Endothelial cell of umbilical vein (primary cell): Measurements from ENCODE around the gene SRSF2. TPM values are rescaled to one million over a fixed set of nuclear protein-coding genes. Genes with fewer than 3 reads are reported as not detected.
"Not testable (repeated sequence)": the region's sequence is repeated elsewhere in the genome, so short reads cannot be mapped to it uniquely, and the experiment has no call there.

ENCODE experiments used
- BruUV-seq: library from RNA; stranded (reverse); fragments of 400-500 nt; replicated peaks from 2 replicates; lab custom pipeline; 2021; lab: Mats Ljungman, UMichigan
- CTCF ChIA-PET: fragments of 300-600, 350-600 bp; sonication (Branson Sonifier 250); formaldehyde crosslinking; loops from one replicate; lab custom pipeline; 2021; ENCODE audit warnings: antibody characterized with exemption, inconsistent platforms; lab: Charles Lee
- POLR2A ChIA-PET: fragments of 300-600, 350-600 bp; sonication (Branson Sonifier 250); formaldehyde crosslinking; loops from one replicate; lab custom pipeline; 2021; ENCODE audit warnings: antibody characterized with exemption, inconsistent platforms; lab: Charles Lee
- DNase-seq: peaks from one replicate; pipeline ENCODE4 v3.0.0-alpha.2; 2011; ENCODE audit warnings: low read depth, low spot score
- FAIRE-seq: peaks from 2 replicates; lab custom pipeline; 2011; peaks lifted over from hg19 to GRCh38; lab: Jason Lieb, UNC
- H2AFZ ChIP-seq: 2 replicates; pipeline ENCODE4 v1.6.0; 2012; ENCODE audit warnings: low read depth, low read length, control low read depth, inconsistent platforms
- H3K27ac ChIP-seq: 2 replicates; pipeline ENCODE4 v1.5.1; 2011; ENCODE audit warnings: low read depth, mild to moderate bottlenecking, control low read depth, low read length, moderate library complexity; ENCODE audit not compliant: insufficient read depth
- H3K27me3 ChIP-seq, 2 experiments: 2 replicates each; pipeline versions ENCODE4 v1.6.0 to v1.6.1; 2011; ENCODE audit warnings: low read length in 2 of 2, mixed read lengths in 1 of 2; ENCODE audit not compliant: control insufficient read depth in 2 of 2, insufficient read depth in 2 of 2
- H3K36me3 ChIP-seq, 2 experiments: 2 replicates in 1 of 2; 3 replicates in 1 of 2; pipeline ENCODE4 v1.5.1; 2011; ENCODE audit warnings: low read length in 2 of 2, mild to moderate bottlenecking in 1 of 2, moderate library complexity in 1 of 2; ENCODE audit not compliant: control insufficient read depth in 2 of 2, insufficient read depth in 2 of 2; ENCODE audit errors: extremely low read depth in 1 of 2
- H3K4me1 ChIP-seq: 3 replicates; pipeline ENCODE4 v1.5.1; 2011; ENCODE audit warnings: mild to moderate bottlenecking, low read length; ENCODE audit not compliant: control insufficient read depth, insufficient read depth; ENCODE audit errors: extremely low read depth
- H3K4me2 ChIP-seq: 2 replicates; pipeline ENCODE4 v1.6.1; 2011; ENCODE audit warnings: low read length, control low read depth, mixed read lengths; ENCODE audit not compliant: insufficient read depth
- H3K4me3 ChIP-seq, 3 experiments: fragments of 200-600 bp in 1 of 3; sonication (generic), shearing (Covaris generic) in 1 of 3; replicated peaks in 1 of 3; 2 replicates each; pipeline ENCODE4 v1.5.1; 2011 to 2016; ENCODE audit warnings: control low read depth in 3 of 3, low read length in 3 of 3, mild to moderate bottlenecking in 2 of 3, inconsistent platforms in 1 of 3, low read depth in 1 of 3, moderate library complexity in 1 of 3; ENCODE audit not compliant: insufficient read depth in 1 of 3
- H3K79me2 ChIP-seq: 2 replicates; pipeline ENCODE4 v1.6.0; 2012; ENCODE audit warnings: low read length, inconsistent platforms; ENCODE audit not compliant: control insufficient read depth, insufficient read depth
- H3K9ac ChIP-seq: replicated peaks from 2 replicates; pipeline ENCODE3; 2011; ENCODE audit warnings: low read length, control low read depth; ENCODE audit not compliant: insufficient read depth; ENCODE audit errors: extremely low read depth
- H3K9me1 ChIP-seq: replicated peaks from 3 replicates; pipeline ENCODE4 v1.6.0; 2011; ENCODE audit warnings: mild to moderate bottlenecking, low read length; ENCODE audit not compliant: control insufficient read depth, insufficient read depth; ENCODE audit errors: extremely low read depth
- H3K9me3 ChIP-seq: replicated peaks from 2 replicates; pipeline ENCODE4 v1.5.1; 2012; ENCODE audit warnings: low read length, inconsistent platforms; ENCODE audit not compliant: control insufficient read depth, insufficient read depth
- H4K20me1 ChIP-seq: replicated peaks from 2 replicates; pipeline ENCODE3; 2011; ENCODE audit warnings: mild to moderate bottlenecking, low read length; ENCODE audit not compliant: control insufficient read depth, insufficient read depth; ENCODE audit errors: extremely low read depth
- CTCF ChIP-seq, 2 donors: IDR thresholded peaks; 1 replicate in 1 of 2; 2 replicates in 1 of 2; pipeline ENCODE4 v1.5.1; 2011; ENCODE audit warnings: low read length in 2 of 2, mild to moderate bottlenecking in 2 of 2, moderate library complexity in 2 of 2, control low read depth in 1 of 2, inconsistent platforms in 1 of 2, low read depth in 1 of 2; ENCODE audit not compliant: insufficient read depth in 1 of 2; ENCODE audit errors: extremely low read depth in 1 of 2
- FOS ChIP-seq: IDR thresholded peaks from 2 replicates; pipeline ENCODE4 v1.6.1; 2011; ENCODE audit warnings: mild to moderate bottlenecking, low read length, moderate library complexity, borderline replicate concordance; ENCODE audit not compliant: insufficient read depth
- MAX ChIP-seq: IDR thresholded peaks from 2 replicates; pipeline ENCODE4 v1.6.1; 2011; ENCODE audit not compliant: insufficient read depth, insufficient read length
- dilution Hi-C: fragments of 300-500 bp; cut with MboI; formaldehyde crosslinking; loops from one replicate; pipeline ENCODE4 v1.15.0; 2019; ENCODE audit warnings: low sequenced_read_pairs; ENCODE audit not compliant: extremely low pct_ligation_motif_present
- intact Hi-C: fragments of 100-400 bp; cut with micrococcal nuclease; formaldehyde crosslinking; loops from one replicate; pipeline ENCODE4 v1.10.0; 2022
- polyA plus RNA-seq, 4 experiments: library from polyadenylated mRNA; depleted of rRNA in 3 of 4; stranded (reverse) in 3 of 4; unstranded in 1 of 4; fragments of >200 nt; gene quantifications; 2 replicates each; pipeline versions ENCODE4 v1.2.1 to v1.2.3, GENCODE V29; 2011 to 2012; ENCODE audit warnings: missing spikeins in 1 of 4
- total RNA-seq: library from RNA; stranded (reverse); gene quantifications from 2 replicates; pipeline ENCODE4 v1.2.3, GENCODE V29; 2021

Gene SRSF2
- total and polyA plus RNA-seq, 2 donors (not counting 3 experiments of a cell fraction or from before 2014, with no cell fraction given) = 283 to 307 TPM

- Histone ChIP-seq H3K9ac (no peak overlapping the region), H3K36me3 (peaks cover 2 to 9% of the 10 kb centered on the region in 2 experiments), H3K4me1 (peaks cover 14% of the 10 kb centered on the region), H3K79me2 (peaks cover 28% of the 10 kb centered on the region), H3K27me3 (no peaks in the 10 kb centered on the region), H3K27ac (no peak overlapping the region), H2AFZ (no peak overlapping the region), H3K9me1 (no peaks in the 10 kb centered on the region), H3K9me3 (no peaks in the 10 kb centered on the region), H3K4me3 (no peak overlapping the region), H4K20me1 (no peaks in the 10 kb centered on the region), H3K4me2 (no peak overlapping the region)
- FAIRE-seq (no peak), DNase-seq (no peak)
- dilution Hi-C loops = no loop called here
- CTCF ChIA-PET = interaction anchor here (2.6 kb wide), 1 partner anchor 32 kb away, joined by 7 read pairs; no protein-coding TSS in a partner anchor
- BruUV-seq = no TSS peak
- TF ChIP-seq FOS (no peak), MAX (no peak), CTCF (IDR thresholded peaks at IDR 0.05; ENCODE audit: extremely low read depth in 1 of 2, insufficient read depth in 1 of 2, low read depth in 1 of 2, low read length in 2 of 2) (no peak)
- POLR2A ChIA-PET = no interaction called here
- intact Hi-C loops = no loop called here
Observed at GRCh38 chr17:76740329-76741118, 3.4 kb upstream of the SRSF2 start.

- H3K4me3 ChIP-seq, BruUV-seq, H3K9me3 ChIP-seq, H3K9ac ChIP-seq, H3K27ac ChIP-seq, DNase-seq, H2AFZ ChIP-seq, H3K27me3 ChIP-seq, POLR2A ChIA-PET, H3K9me1 ChIP-seq, H4K20me1 ChIP-seq, dilution Hi-C loops, FAIRE-seq: not testable (repeated sequence)
- peaks cover 37% of the 10 kb centered on the region for H3K79me2 ChIP-seq
- peak overlapping the region; percentile 96 for H3K4me2 ChIP-seq
- intact Hi-C loops = loop anchor here (2.0 to 5.0 kb wide), 3 partner anchors 33 to 318 kb away; no protein-coding TSS in a partner anchor
- CTCF ChIA-PET = interaction anchor here (1.1 to 2.6 kb wide), 4 partner anchors 13 to 77 kb away, joined by 3 to 11 read pairs (median 5); partner anchors contain the start of genes JMJD6 and METTL23
- peaks cover 20% of the 10 kb centered on the region for H3K4me1 ChIP-seq
- H3K36me3 ChIP-seq = peaks cover 2 to 11% of the 10 kb centered on the region in 2 experiments
Observed at GRCh38 chr17:76739568-76740115, 2.5 kb upstream of the SRSF2 start.
